Pulmonary artery endothelial cell (primary cell): ENCODE measurements around the gene CCDC152. TPM values are rescaled to one million over a fixed set of nuclear protein-coding genes. Genes with fewer than 3 reads are reported as not detected.
"Not testable (repeated sequence)": the region's sequence is repeated elsewhere in the genome, so short reads cannot be mapped to it uniquely, and the experiment has no call there.

Source experiments
- DNase-seq: peaks from one replicate; pipeline ENCODE4 v3.0.0-alpha.2; 2011; ENCODE audit warnings: low read depth, low spot score
- total RNA-seq: library from RNA; depleted of rRNA; stranded (reverse); fragments of >200 nt; gene quantifications from 2 replicates; pipeline ENCODE4 v1.2.3, GENCODE V29; 2014

Gene CCDC152
- total RNA-seq, 1 donor from 2014 or later, result 1.1 TPM

- DNase-seq, result no peak
Measured at GRCh38 chr5:42811591-42812446, 55.2 kb downstream of the CCDC152 start, which contains the start of gene SELENOP. Gene SELENOP, minus strand, starts transcription at chr5:42811892. Its CDS starts 3,539 bp downstream, at chr5:42808353.

- no peak for DNase-seq
Measured at GRCh38 chr5:42812620-42813019, 56.0 kb downstream of the CCDC152 start.

- no peak for DNase-seq
Measured at GRCh38 chr5:42813533-42813932, 56.9 kb downstream of the CCDC152 start.

- not testable (repeated sequence) for DNase-seq
Measured at GRCh38 chr5:42816546-42816945, 59.9 kb downstream of the CCDC152 start.

- no peak for DNase-seq
Measured at GRCh38 chr5:42819745-42820144, 63.1 kb downstream of the CCDC152 start.

- DNase-seq, result no peak
Measured at GRCh38 chr5:42822548-42822947, 65.9 kb downstream of the CCDC152 start.

- no peak for DNase-seq
Measured at GRCh38 chr5:42824347-42824976, 67.8 kb downstream of the CCDC152 start.

- no peak for DNase-seq
Measured at GRCh38 chr5:42825422-42826148, 69.0 kb downstream of the CCDC152 start.

GRCh38 chr5:42826757-42827515 lies 70.3 kb downstream of the CCDC152 start:
- DNase-seq, result no peak

GRCh38 chr5:42828671-42829070 lies 72.1 kb downstream of the CCDC152 start:
- DNase-seq, result no peak

- DNase-seq, result no peak
Measured at GRCh38 chr5:42830924-42831323, 74.3 kb downstream of the CCDC152 start.

- no peak for DNase-seq
Measured at GRCh38 chr5:42832060-42832459, 75.4 kb downstream of the CCDC152 start.

- no peak for DNase-seq
Measured at GRCh38 chr5:42836070-42836769, 79.6 kb downstream of the CCDC152 start.

GRCh38 chr5:42837601-42838000 lies 81.0 kb downstream of the CCDC152 start:
- DNase-seq, result no peak

GRCh38 chr5:42839196-42839595 lies 82.6 kb downstream of the CCDC152 start:
- DNase-seq, result no peak

GRCh38 chr5:42840269-42840668 lies 83.7 kb downstream of the CCDC152 start:
- no peak for DNase-seq

- no peak for DNase-seq
Measured at GRCh38 chr5:42840842-42841567, 84.4 kb downstream of the CCDC152 start.

GRCh38 chr5:42842921-42843641 lies 86.5 kb downstream of the CCDC152 start:
- no peak for DNase-seq

- no peak for DNase-seq
Measured at GRCh38 chr5:42843675-42844292, 87.2 kb downstream of the CCDC152 start.
